ENCODE results near the gene VPS13A. TPM values are rescaled to one million over a fixed set of nuclear protein-coding genes. Genes with fewer than 3 reads are reported as not detected.

VPS13A gene
- total and polyA plus RNA-seq, 2 of the 13 experiments (the other 11 are each of a cell fraction or from before 2014, with no cell fraction given) = 20.4 to 20.7 TPM

DNA sequence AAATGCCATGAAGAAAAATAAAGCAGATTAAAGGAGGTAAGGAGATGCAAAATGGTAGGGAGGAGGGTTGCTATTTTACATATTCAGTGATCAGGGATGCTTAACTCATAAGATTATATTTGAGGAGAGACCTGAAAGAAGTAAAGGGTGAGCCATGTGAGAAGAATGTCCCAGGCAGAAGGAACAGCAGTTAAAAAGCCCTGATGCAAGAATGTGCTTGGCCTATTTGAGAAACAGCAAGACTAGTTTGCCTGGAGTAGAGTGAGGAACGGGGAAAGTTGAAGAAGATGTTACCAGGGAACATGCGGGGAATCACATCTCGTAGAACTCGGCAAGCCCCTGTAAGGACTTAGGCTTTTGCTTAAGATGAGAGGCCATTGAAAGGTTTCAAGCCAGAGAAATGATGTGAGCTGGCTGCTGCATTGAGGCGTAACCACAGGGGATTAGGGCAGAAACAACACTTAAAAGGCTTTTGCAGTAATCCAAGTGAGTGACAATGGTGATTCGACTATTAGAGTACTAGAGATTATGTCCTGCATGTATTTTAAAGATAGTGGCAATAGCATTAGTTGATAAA lies 198.7 kb downstream of the VPS13A start (continued):
- TF ChIP-seq ZNF800 (CRISPR knock-in tag; IDR thresholded peaks at IDR 0.05) = no peak

DNA sequence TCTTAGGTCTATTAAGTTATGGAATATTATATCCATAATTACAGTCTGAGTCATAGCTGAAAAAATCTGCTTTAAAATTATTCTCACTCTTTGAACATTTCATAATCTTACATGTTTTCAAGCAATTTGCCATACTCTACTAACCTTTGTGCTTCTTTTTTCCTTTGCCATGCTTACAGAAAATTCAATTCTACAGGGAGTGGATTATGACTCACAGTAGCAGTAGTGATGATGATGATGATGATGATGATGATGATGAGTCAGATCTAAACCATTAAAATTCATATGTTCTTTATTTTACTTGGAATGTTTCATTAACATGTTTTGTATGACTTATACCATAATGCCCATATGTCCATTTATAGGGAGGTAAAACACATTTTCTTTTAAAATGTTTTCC lies 207.1 kb downstream of the VPS13A start:
- POLR2A ChIA-PET = no interaction called here
- in situ Hi-C loops (cut with HindIII; ENCODE audit: extremely low pct_ligation_motif_present, low pct_unique_long_range_greater_than_20kb) (no loop called here), intact Hi-C loops (cut with micrococcal nuclease; ENCODE audit: unreplicated experiment) (no loop called here)
- no TSS peak for BruUV-seq (replicated peaks)
- H3K9me3 ChIP-seq (ENCODE audit: low read length) = no peaks in the 10 kb centered on the region
- FAIRE-seq (no peak), DNase-seq (ENCODE audit: low spot score) (no peak), ATAC-seq (no peak)
- no peaks in the 10 kb centered on the region for H4K20me1 ChIP-seq (ENCODE audit: insufficient read depth, low read length)
- no peaks in the 10 kb centered on the region for H3K4me1 ChIP-seq (ENCODE audit: insufficient read depth, low read length)
- no peak overlapping the region for H3K27ac ChIP-seq (ENCODE audit: extremely low read length, insufficient read depth, low read length)
- H3K27me3 ChIP-seq (ENCODE audit: control insufficient read depth in 1 of 2, insufficient read depth in 2 of 2, low read length in 2 of 2) = no peaks in the 10 kb centered on the region
- no peak for TF ChIP-seq ZNF790 (CRISPR knock-in tag; IDR thresholded peaks at IDR 0.05; ENCODE audit: borderline replicate concordance)
- no peak for TF ChIP-seq ZKSCAN5 (CRISPR knock-in tag; IDR thresholded peaks at IDR 0.05)
- TF ChIP-seq ZNF333 (CRISPR knock-in tag; IDR thresholded peaks at IDR 0.05; ENCODE audit: borderline replicate concordance) = no peak
- no peak for TF ChIP-seq KLF13 (CRISPR knock-in tag; IDR thresholded peaks at IDR 0.05)
- TF ChIP-seq ZNF431 (CRISPR knock-in tag; IDR thresholded peaks at IDR 0.05; ENCODE audit: borderline replicate concordance, low read depth) = no peak
- TF ChIP-seq CREB1 (IDR thresholded peaks at IDR 0.05) = peak; percentile 83
- no peak for TF ChIP-seq CREB1 (CRISPR knock-in tag; IDR thresholded peaks at IDR 0.05)
- H3K36me3 ChIP-seq (replicated peaks in 1 of 2; ENCODE audit: control insufficient read depth in 1 of 2, insufficient read depth in 2 of 2, low read length in 2 of 2) = peaks cover 0 to 12% of the 10 kb centered on the region in 2 experiments; a peak in 2 of 5 replicates
- H3K4me2 ChIP-seq (ENCODE audit: low read depth, low read length) = no peak overlapping the region
- H3K9ac ChIP-seq (ENCODE audit: insufficient read depth, low read depth, low read length) = no peak overlapping the region
- H3K4me3 ChIP-seq (replicated peaks in 1 of 3; ENCODE audit: insufficient read depth in 1 of 3, low read depth in 2 of 3, low read length in 3 of 3) = no peak overlapping the region
- CTCF ChIA-PET (ENCODE audit: low intra/inter-chr PET ratio, low total read pairs) = no interaction called here
- no peaks in the 10 kb centered on the region for H3K79me2 ChIP-seq (ENCODE audit: insufficient read depth, low read length)
- no peak overlapping the region for H2AFZ ChIP-seq (ENCODE audit: low read length)

All from HepG2 (cell line).